Glomerular endothelial cell (primary cell): ENCODE data around the gene LEMD2. TPM values are rescaled to one million over a fixed set of nuclear protein-coding genes. Genes with fewer than 3 reads are reported as not detected.
"Not testable (repeated sequence)": the region's sequence is repeated elsewhere in the genome, so short reads cannot be mapped to it uniquely, and the experiment has no call there.

Source experiments
- DNase-seq: peaks from one replicate; pipeline ENCODE4 v3.0.0-alpha.2; 2011; ENCODE audit warnings: low read depth, low spot score; ENCODE audit errors: extremely low read depth
- total RNA-seq: library from RNA; depleted of rRNA; stranded (reverse); fragments of >200 nt; gene quantifications from 2 replicates; pipeline ENCODE4 v1.2.3, GENCODE V29; 2015

Gene LEMD2
- total RNA-seq: 40.4 and 69.3 TPM in 2 replicates

DNA sequence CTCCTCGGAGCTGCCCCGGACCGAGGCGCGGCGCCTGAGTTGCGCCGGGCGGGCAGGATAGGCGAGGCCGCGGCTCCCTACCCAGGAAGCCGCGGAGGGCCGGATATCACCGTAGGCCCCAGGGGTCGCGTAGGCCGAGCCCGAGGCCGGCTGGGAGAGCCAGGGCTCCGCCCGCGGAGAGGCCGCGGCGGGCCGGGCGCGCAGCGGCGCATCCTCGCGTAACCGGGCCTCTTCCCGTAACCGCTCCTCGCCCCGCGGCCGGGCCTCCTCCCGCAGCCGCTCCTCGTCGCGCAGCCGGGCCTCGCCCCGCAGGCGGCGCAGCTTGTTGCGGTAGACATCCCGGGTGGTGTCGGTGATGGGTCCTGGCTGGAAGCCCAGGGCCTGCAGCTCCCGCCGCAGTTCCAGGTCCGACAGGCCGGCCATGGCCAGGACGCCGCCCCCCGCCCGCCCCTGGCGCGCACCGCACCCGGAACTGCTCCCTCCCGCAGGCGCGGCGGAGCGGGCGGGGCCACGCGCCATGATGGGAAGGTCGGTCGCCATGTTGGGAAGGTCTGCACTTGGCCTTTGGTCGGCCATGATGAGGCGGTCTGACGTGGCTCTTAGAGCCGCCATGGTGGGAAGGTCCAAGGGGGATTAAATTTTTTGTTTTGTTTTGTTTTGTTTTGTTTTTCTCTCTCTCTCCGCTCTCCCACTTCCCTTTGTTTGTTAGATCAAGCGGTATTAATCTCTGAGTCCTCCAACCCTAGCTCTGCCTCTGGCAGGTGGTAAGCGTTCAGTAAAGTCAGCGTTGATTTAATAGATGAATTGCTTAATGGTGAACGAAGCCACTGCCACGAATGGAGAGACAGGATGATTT lies at the start of gene LEMD2:
Gene LEMD2 (minus strand): TSS at position 437 of the 856 bp plus-strand sequence. CDS start 14 bp downstream, at position 423.
- DNase-seq: no peak

DNA sequence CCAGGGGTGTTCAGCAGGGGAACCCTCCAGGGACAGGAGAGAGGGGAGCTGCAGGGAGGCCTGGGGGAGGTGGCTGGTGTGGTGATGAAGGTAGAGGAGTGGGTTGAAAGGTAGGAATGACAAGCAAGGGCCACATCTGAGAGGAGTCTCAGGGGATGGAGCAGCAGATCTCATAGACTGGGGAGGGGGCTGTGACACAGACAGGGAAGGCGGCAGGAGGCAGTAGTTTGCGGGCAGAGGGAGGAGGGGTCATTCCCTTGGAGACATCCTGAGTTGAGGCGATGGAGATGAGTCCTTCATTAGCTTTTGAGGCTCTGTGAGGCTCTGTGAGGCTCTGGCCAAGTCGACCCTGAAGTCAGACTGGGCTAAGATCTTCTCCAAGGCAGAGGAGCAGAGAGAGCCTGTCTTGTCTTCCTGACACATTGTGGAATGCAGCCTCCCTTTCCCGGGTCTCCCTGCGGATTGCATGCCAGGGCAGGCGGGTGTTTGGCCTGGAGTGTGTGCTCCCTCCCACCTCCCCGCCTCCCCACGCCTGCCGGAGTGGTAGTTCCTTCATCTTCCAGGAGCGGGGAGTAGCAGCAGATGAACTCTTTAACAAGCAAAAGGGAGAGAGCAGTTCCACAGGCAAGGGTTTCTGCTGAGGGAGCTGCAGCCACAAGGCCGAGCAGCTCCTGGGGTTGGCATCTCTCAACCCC lies 49.2 kb upstream of the LEMD2 start:
- no peak for DNase-seq

DNA sequence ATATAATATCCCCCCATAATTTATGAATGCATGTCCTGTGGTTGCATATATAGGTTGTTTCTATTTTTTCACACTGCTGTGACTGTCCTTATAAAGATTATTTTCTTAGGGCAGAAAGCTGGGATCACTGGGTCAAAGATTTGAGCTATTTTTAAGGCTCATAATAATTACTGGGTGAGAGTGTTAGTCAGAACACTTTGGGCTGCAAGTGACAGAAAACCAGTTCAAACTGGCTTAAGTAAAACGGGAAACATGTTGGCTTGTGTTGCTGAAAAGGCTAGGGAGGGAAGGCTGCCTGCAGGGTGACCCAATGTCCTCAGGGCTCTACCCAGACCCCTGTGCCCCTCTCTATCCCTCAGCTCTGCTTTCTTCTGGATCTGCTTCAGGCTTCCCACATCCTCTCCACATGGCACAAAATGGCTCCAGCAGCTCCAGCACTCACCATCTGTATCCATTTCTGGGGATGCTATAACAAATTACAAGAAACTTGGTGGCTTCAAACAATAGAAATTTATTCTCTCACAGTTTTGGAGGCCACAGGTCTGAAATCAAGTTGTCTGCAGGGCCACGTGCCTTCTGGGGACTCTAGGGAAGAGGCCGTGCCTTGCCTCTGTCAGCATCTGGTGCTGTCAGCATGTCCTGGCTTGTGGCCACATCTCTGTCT lies 48.0 kb upstream of the LEMD2 start:
- no peak for DNase-seq

DNA sequence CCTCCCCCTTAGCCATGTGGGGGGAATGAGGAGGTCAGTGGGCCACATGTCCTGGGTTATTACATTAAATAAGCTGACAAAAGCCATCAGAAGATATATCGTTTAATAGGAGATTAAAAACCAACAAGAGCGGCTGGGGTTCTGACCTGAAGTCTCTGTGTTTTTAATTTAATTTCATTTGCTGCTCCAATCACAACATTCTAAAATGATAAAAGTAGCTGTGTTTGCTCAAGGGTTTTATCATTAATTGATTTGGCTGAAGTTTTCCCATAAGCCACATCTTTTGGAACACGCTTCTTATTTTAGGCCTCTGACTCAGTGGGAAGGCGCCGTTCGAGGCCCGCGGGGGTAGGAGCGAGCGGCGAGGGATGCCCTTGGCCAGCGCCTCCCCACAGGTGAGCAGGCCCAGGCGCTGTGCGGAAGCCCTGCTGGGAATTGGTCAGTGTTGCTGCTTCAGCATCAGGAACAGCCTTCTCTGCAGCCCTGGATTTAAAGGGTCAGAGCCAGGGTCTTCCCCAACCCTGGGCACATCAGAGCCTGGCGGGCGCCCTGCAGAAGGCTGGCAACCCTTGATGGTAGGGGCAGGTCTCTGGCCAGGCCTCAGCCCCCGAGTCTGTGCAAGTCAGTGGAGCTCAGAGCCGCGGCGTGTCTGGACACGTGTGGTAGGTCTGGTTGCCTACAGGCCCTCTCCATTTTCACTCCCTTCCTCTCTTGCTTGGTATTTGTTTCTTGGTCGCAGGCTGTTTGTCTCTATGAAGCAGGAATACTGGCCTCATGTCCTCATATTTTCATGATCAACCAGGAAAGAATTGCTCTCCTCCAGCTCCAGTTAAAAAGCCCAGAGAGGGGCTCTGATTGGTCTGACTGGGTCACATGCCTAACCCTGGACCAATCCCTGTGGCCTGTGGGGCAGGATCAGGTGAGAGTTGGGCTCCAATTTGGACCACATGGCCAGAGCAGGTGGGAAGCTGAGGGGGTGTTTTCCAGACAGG lies 45.8 kb upstream of the LEMD2 start:
- no peak for DNase-seq

DNA sequence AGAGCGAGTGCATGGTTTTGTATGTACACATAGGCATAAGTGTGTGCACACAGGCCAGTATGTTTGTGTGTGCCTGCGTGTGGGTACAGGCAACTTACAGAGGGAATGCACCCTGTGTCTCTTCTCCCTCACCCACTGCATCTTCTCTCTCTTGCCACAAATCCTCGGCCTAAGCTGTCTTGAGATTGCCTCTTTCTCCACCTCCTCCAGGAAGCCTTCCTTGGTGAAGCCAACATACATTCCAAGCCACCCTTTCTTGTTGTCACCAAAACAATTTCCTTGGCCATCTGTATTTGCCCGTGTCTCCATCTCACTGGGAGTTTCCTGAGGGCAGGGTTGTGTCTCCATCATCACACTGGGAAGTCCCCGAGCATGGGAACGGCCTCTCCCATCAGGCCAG lies 44.7 kb upstream of the LEMD2 start:
- DNase-seq: no peak

DNA sequence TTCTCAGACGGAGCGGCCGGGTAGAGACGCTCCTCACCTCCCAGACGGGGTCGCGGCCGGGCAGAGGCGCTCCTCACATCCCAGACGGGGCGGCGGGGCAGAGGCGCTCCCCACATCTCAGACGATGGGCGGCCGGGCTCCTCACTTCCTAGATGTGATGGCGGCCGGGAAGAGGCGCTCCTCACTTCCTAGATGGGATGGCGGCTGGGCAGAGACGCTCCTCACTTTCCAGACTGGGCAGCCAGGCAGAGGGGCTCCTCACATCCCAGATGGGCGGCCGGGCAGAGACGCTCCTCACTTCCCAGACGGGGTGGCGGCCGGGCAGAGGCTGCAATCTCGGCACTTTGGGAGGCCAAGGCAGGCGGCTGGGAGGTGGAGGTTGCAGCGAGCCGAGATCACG lies 43.9 kb upstream of the LEMD2 start:
- not testable (repeated sequence) for DNase-seq

DNA sequence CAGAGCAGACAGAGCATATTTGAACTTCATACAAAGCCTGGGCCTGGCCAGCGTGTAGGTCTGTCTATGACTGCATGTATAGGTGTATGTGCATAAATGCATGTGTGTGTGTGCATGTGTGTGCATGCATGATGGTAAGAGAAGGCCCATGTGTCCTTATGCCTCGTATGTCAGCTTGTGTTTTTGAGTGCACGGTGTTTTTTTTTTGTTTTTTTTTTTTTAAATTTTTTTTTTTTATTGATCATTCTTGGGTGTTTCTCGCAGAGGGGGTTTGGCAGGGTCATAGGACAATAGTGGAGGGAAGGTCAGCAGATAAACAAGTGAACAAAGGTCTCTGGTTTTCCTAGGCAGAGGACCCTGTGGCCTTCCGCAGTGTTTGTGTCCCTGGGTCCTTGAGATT lies 42.8 kb upstream of the LEMD2 start:
- not testable (repeated sequence) for DNase-seq

DNA sequence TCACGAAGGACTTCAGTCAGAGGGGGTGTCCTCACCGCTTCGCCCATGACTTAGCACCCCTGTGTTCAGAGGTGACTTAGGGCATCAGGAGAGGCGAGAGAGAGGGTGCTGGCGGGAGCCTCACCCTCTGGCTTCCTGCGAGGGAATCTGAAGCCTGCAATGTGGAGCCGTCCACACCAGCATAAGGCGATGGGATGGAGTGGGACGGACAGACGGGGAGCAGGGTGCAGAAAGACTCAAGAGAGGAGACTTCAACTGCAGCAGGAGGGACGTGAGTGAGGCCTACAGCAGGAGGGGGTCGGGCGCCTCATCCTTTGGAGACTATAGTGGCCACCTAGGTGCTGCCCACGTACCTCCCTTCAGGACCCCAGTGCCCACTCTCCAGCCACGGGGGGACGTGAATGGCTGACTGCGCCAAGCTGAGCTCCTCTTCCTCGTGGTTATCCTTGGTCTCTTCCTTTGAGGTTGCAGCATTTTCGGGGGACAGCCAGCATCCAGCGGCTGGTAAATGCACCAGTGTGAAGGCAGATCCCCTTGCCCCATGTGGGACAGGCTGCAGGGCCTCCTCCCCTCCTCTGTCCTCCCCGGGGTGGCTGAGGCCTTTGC lies 41.8 kb upstream of the LEMD2 start:
- no peak for DNase-seq

DNA sequence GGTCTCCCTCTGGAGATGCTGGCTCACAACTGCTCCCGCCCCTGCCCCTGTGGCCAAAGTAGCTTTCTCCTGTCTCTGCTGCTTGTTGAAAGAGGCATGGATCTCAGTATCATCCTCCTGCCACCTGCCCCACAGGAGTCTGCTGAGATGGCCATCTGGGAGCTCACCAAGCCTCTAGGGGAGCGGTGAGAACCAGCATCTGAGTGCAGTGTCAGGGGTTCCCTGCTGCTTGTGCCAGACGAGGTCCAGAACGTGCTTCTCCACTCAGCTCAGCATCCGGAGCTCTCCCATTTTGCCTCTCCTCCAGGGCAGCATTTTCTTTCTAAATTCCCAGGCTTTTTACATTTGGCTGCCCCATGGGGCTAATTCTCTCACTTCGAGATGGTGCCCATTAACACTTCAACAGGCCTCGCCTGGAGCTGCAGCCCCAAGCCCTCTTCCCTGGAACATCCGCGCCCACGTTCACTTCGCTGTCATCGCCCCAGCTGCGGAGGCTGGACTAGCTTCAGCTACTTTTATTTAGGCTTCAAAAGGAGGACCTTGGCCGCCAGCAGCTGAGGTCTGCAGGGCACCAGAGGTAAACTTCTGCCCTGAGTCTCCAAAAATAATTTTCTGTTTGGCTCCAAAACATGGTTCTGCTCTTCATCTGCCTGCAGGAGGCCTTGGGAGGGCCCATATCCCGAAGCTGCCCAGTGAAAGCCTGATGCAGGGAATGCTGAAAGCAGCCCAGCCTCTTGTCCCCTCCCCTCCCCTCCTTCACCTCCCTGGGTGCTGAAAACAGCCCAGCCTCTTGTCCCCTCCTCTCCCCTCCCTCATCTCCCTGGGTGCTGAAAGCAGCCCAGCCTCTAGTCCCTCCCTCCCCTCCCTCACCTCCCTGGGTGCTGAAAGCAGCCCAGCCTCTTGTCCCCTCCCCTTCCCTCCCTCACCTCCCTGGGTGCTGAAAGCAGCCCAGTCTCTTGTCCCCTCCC lies 40.1 kb upstream of the LEMD2 start:
- DNase-seq: no peak

DNA sequence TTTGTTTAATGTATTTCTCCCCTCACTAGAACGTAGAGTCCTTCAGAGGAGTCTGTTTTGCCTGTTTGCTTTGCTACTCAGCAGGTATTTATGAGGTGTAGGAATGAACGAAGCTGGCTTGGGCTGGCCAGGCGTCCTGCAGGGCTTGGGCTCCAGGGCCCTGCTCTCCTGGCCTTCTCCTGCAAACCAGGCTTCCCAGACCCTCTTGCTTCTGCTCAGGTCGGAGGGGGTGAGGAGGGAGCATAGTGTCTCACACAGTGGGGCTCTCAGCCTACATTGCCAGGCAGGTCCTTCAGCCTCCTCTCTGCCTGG lies 39.5 kb upstream of the LEMD2 start:
- no peak for DNase-seq

DNA sequence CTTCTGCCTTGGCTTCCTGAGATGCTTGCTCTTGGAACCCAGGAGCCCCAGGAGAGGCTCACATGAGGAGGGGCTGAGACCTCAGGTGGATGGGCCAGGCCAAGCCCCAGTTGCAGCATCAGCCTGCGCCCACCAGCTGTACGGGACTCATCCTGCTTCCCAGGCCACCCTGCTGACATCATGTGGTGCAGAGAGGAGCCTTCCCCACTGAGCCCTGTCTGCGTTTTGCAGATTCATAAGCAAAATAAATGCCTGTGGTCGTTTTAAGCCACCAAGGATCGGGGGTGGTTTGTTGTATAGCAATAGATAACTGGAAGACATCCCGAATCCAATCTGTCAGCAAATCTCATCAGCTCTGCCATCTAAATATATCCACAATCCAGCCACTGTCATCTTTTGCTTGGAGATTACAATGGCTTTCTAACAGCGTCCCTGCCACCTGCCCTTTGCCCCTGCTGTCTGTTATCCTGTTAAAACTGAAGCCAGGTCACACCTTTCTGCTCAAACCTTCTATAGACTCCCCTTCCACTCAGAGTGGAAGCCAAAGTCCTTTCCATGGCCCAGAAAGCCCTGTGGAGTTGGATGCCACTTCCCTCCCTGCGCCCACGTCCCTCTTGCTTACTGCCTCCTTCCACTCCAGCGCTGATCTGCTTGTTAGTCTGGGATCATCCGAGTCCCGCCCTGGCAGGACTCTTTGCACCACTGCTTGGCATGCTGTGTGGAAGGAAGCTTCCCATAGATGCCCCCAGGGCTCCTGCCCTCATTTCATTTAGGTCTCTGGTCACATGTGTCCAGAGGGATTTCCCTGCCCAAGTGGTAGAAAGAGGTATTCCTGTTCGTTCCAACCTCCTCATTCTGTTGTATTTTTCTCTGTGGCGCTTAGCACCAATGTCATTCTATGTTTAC lies 38.9 kb upstream of the LEMD2 start:
- no peak for DNase-seq

DNA sequence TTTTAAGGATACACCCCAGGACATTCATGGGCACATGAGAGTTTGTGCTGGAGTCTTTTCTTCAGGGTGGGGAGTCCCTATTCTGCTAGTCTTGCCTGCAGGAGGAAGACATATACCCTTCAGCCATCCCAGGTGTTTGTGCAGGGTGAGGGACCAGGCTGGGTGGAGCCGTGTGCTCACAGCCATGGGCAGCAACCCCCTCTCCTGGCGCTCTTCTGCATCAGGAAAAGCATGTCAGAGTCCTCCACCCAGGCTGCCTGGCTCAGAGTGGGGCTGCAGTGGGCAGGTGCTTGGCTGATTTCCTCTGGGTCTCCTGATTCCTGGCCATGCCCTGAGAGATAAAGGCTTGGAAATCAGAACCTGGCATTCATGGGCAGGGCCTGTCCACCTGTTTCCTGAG lies 37.6 kb upstream of the LEMD2 start:
- no peak for DNase-seq

DNA sequence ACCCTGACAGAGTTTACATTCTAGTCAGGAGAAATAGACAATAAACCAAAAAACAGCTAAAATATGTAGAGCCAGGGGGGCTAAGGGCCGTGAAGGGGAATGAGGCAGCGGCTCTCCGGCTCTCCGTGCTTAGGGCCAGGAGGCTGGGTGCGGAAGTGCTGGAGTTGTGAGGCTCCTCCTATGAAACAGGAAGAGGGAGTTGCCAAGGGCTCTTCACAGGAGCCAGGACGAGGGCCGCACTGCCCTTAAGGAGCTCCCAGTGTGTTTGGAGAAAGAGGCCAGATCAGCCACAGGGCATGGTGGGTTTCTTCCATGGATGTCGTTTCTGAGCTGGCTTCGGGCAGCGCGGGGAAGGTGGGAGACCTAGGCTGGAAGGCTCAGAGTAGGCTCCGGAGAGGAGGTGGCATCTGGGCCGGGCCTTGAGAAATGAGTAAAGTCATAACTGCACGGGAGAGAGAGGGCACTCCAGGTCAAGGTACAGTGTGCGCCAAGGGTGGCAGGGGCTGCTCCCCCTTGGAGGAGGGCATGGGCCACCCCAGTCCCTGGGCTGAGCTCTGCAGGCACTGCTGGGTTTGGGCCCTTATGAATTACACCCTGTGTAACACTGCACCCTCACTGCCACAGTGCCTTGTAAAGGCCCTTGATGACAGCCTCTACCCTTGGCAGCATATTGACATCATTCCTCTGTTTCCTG lies 35.7 kb upstream of the LEMD2 start:
- DNase-seq: no peak

DNA sequence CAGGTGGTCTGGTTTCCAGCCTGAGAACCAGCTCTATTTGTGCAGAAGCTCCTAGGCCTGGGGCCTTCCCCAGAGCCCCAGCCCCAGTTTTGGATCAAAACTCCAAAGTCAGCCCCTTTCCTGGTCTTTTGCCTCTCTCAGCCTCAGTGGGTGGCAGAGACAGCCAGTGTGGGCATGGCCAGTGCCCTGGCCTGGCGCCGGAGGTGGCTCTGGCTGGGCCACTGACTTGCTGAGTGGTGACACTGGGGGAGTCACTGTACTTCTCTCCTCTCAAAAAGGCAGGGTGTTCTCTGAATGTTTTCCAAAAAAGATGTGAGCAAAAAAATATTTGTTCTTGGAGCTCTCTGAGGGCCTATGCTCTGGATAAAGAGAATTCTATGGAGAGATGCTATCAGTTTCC lies 34.9 kb upstream of the LEMD2 start:
- no peak for DNase-seq

DNA sequence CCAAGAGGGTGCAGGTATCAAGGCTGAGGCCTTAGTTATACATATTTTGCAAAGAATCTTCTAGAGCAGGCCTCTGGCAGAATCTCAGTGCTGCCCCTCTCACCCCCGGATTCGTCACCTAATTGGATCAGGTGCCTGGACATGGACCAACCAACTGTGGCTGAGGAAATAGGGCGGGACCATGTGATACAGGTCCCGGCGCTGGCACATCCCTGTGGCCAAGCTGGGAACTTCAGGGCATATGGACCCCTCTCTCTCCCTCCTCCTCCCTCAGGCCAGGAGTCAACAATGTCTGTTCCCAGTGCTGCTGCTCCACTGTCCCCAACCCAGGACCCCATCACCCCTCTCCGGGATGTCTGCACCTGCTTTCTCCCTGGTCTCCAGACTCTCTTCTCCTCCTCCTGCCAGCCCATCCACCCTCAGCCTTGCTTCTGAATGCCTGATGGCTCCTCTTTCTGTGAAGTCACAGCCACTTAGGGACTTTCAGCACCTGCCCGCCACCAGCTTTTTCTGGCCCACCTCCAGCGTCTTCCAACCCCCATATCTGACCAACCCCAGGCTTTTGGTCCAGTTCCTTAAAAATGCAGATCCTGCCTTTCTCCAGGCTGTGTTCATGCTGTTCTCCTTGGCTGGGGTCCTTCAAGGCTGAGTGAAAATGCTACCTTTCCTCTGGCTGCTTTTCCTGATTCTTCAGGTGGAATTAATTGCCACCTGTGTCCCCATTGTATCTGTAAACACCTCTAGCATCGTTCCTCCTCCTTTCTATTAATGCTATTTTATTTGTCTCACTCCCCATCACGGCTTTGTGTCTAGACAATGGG lies 33.9 kb upstream of the LEMD2 start:
- no peak for DNase-seq

DNA sequence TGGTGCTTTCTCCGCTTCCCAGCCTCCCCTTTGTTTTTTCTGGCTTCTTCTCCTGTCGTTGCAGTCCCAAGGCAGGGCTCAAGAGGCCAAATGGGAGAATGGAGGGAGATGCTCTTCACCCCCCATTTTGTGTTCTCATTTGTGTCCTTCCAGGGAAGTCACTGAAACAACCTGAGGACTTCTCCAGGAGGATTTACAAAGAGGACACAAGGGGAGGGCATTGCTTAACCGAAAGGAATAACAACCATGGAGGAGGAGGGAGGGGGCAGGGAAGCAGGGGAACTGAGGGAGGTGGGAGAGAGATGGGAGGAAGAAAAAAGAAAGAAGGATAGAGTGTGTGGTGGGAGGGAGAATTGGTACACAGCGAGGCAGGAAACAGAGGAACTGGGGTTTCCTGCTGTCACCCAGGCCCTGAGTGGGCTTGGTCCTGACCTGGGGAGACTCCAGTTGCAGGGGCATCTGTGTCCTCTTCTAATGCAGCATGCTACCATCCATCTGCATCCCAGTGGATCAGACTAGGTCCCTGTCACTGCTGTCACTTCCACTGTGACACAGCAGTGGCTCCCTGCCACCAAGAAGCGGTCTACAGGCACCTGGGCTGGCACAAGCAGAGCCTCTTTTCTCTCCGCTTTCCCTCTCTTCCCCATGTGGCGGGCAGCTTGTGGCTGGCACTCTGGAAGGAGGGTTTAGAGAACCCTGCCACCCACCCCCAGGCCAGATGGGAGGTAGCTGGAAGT lies 32.0 kb upstream of the LEMD2 start:
- DNase-seq: no peak
